Heart left ventricle (tissue), 16 donors: Measurements from ENCODE around the gene CMPK2. TPM values are rescaled to one million over a fixed set of nuclear protein-coding genes. Genes with fewer than 3 reads are reported as not detected.

Experiments
- ATAC-seq, 4 donors: fragments of 200-7000 bp; cut with Tn5 transposase; one replicate each; pipeline ENCODE4 v1.9.1; 2020 to 2022; ENCODE audit warnings: moderate library complexity in 4 of 4, mild to moderate bottlenecking in 3 of 4, moderate number of reproducible peaks in 1 of 4
- DNase-seq, 5 donors: peaks; one replicate each; pipeline ENCODE4 v3.0.0-alpha.2; 2020
- H3K27ac ChIP-seq, 12 donors: fragments of 200-600 bp; sonication (generic) in 4 of 12; one replicate each; pipeline versions ENCODE4 v1.5.0 to v1.8.0; 2016 to 2022; ENCODE audit warnings: mild to moderate bottlenecking in 2 of 12
- H3K27me3 ChIP-seq, 9 donors: fragments of 200-600 bp; sonication (generic) in 2 of 9; one replicate each; pipeline versions ENCODE4 v1.5.1 to v1.8.0; 2016 to 2022; ENCODE audit warnings: mild to moderate bottlenecking in 3 of 9
- H3K36me3 ChIP-seq, 9 donors: fragments of 200-600 bp; sonication (generic) in 2 of 9; one replicate each; pipeline versions ENCODE4 v1.5.0 to v1.8.0; 2018 to 2022; ENCODE audit warnings: mild to moderate bottlenecking in 2 of 9
- H3K4me1 ChIP-seq, 12 donors: fragments of 200-600 bp; sonication (generic) in 4 of 12; one replicate each; pipeline versions ENCODE4 v1.5.0 to v1.8.0; 2016 to 2022; ENCODE audit warnings: mild to moderate bottlenecking in 3 of 12
- H3K4me3 ChIP-seq, 12 donors: fragments of 200-600 bp; sonication (generic) in 4 of 12; one replicate each; pipeline versions ENCODE4 v1.5.0 to v1.8.0; 2017 to 2022; ENCODE audit warnings: mild to moderate bottlenecking in 9 of 12, moderate library complexity in 4 of 12
- H3K9me3 ChIP-seq, 12 donors: fragments of 200-600 bp; sonication (generic) in 4 of 12; one replicate each; pipeline versions ENCODE4 v1.5.0 to v1.8.0; 2016 to 2022; ENCODE audit warnings: mild to moderate bottlenecking in 1 of 12
- CTCF ChIP-seq, 12 donors: fragments of 200-600 bp; sonication (generic) in 4 of 12; IDR thresholded peaks; one replicate each; pipeline versions ENCODE4 v1.5.0 to v1.8.0; 2018 to 2022; ENCODE audit warnings: antibody characterized with exemption in 12 of 12, mild to moderate bottlenecking in 5 of 12
- POLR2A ChIP-seq, 2 donors: fragments of 450-650 bp; IDR thresholded peaks; one replicate each; pipeline ENCODE4 v1.6.1; 2017; ENCODE audit warnings: antibody characterized with exemption in 2 of 2, mild to moderate bottlenecking in 2 of 2, moderate library complexity in 2 of 2
- WGBS, 4 donors: extraction: QIAGEN DNeasy Blood & Tissue Kit in 2 of 4; methylation state at CpG; one replicate each; pipeline versions ENCODE4 v1.1.5 to v1.1.7; 2013 to 2018; 5-methylcytosine and 5-hydroxymethylcytosine counted together
- intact Hi-C, 10 donors: fragments of 100-400 bp; cut with DNase I; formaldehyde crosslinking; loops; one replicate each; pipeline versions ENCODE4 v1.11.1 to v1.14.2; 2022
- polyA plus RNA-seq, 2 donors: library from polyadenylated mRNA; stranded (reverse); fragments of 200-250 nt; gene quantifications; one replicate each; pipeline ENCODE4 v1.2.3, GENCODE V29; 2013
- total RNA-seq, 9 donors: library from RNA; depleted of rRNA in 2 of 9; stranded (reverse); fragments of >200 nt in 2 of 9; fragmentation: NEBNext Ultra II Directional in 3 of 9; extraction: Animal tissue kit (Norgen Biotek cat#: 25700) in 3 of 9; gene quantifications; one replicate each; pipeline versions ENCODE4 v1.1.0 to v1.2.4, GENCODE V29; 2016 to 2023
- donor health status: ischemic (EF 13 %, LVEDD 7.1; RV severe dilation, severe dysfunction).
- donor health status: healthy with polysubstance abuse.
- donor health status: DM: no; HTN: yes; CAD: no.
- donor health status: DM: no; HTN: no; CAD: no.
- donor health status: ischemic (EF 25% LVEDD 6.9; RV normal size, moderate dysfunction).
- donor health status: ischemic (EF 25% LVEDD 5.7; RV mildly dilated, moderate dysfunction).
- donor health status: healthy.
- donor health status: DM: yes; HTN: yes; CAD: no.
- donor health status: ischemic (EF 35%, LVEDD 5.7; RV mildly dilated, moderate dysfunction).
- donor health status: nonischemic (EF 11% LVEDD 7.7; RV severe dilation, severe dysfunction).
- donor health status: DM: yes; HTN: yes; CAD: no.
- donor health status: PGD.
- donor health status: ischemic (EF 29% LVEDD 5.4; RV normal size, mild dysfunction).
- donor health status: nonischemic (EF 23%, LVEDD 6.1; RV moderate dilation, normal function).

CMPK2 gene
- total and polyA plus RNA-seq, 11 donors, result 2.0 to 33.2 (median 6.0) TPM

- Histone ChIP-seq H3K9me3 (peaks cover 0 to 6% (median 0%) of the 10 kb centered on the region in 12 donors), H3K4me1 (peaks cover 0 to 56% (median 5%) of the 10 kb centered on the region in 12 donors), H3K27me3 (no peaks in the 10 kb centered on the region), H3K27ac (no peak overlapping the region), H3K36me3 (no peaks in the 10 kb centered on the region), H3K4me3 (no peak overlapping the region)
- TF ChIP-seq CTCF (IDR thresholded peaks at IDR 0.05) (no peak), POLR2A (IDR thresholded peaks at IDR 0.05) (no peak)
- no peak for DNase-seq
- 81 to 100% (median 91%) methylated on average over 1 of the region's 1 CpG for WGBS, 4 donors
- intact Hi-C loops, result no loop called here
- ATAC-seq, result no peak
Measured at GRCh38 chr2:6876309-6876708, 10.6 kb upstream of the CMPK2 start.

- Histone ChIP-seq H3K9me3 (peaks cover 0 to 6% (median 0%) of the 10 kb centered on the region in 12 donors), H3K4me3 (no peak overlapping the region), H3K4me1 (peaks cover 0 to 34% (median 3%) of the 10 kb centered on the region in 12 donors), H3K27ac (no peak overlapping the region), H3K27me3 (no peaks in the 10 kb centered on the region), H3K36me3 (no peaks in the 10 kb centered on the region)
- 96 to 99% (median 98%) methylated on average over 3 of the region's 3 CpGs for WGBS, 4 donors
- intact Hi-C loops, result no loop called here
- no peak for ATAC-seq
- no peak for DNase-seq
- TF ChIP-seq POLR2A (IDR thresholded peaks at IDR 0.05) (no peak), CTCF (IDR thresholded peaks at IDR 0.05) (no peak)
Measured at GRCh38 chr2:6874032-6874431, 8.3 kb upstream of the CMPK2 start.

- TF ChIP-seq POLR2A (IDR thresholded peaks at IDR 0.05), result no peak
- no peak for TF ChIP-seq CTCF (IDR thresholded peaks at IDR 0.05)
- intact Hi-C loops, result no loop called here
- Histone ChIP-seq H3K27ac (peak overlapping the region in 1 of 12 donors; percentile 46), H3K27me3 (no peaks in the 10 kb centered on the region), H3K36me3 (no peaks in the 10 kb centered on the region), H3K4me3 (no peak overlapping the region), H3K9me3 (peaks cover 0 to 6% (median 0%) of the 10 kb centered on the region in 12 donors), H3K4me1 (peaks cover 0 to 18% (median 1%) of the 10 kb centered on the region in 12 donors)
- WGBS, 4 donors, result 89 to 95% (median 95%) methylated on average over 2 of the region's 2 CpGs
- no peak for ATAC-seq
- DNase-seq, result no peak
Measured at GRCh38 chr2:6872394-6872793, 6.7 kb upstream of the CMPK2 start.

- no peak for TF ChIP-seq CTCF (IDR thresholded peaks at IDR 0.05)
- peak overlapping the region in 9 of 12 donors; percentile 70 to 92 (median 91) for H3K27ac ChIP-seq
- intact Hi-C loops, result no loop called here
- H3K36me3 ChIP-seq, result peaks cover 0 to 15% (median 0%) of the 10 kb centered on the region in 9 donors
- 73 to 78% (median 75%) methylated on average over 7 of the region's 7 CpGs for WGBS, 4 donors
- H3K27me3 ChIP-seq, result no peaks in the 10 kb centered on the region
- no peak for DNase-seq
- no peak for ATAC-seq
- H3K9me3 ChIP-seq, result no peaks in the 10 kb centered on the region
- H3K4me1 ChIP-seq, result peaks cover 0 to 34% (median 24%) of the 10 kb centered on the region in 12 donors
- H3K4me3 ChIP-seq, result peak overlapping the region in 6 of 12 donors; percentile 58 to 92 (median 88)
Measured at GRCh38 chr2:6866982-6867381, 1.3 kb upstream of the CMPK2 start.
